ENCODE measurements around the gene ACE. TPM values are rescaled to one million over a fixed set of nuclear protein-coding genes. Genes with fewer than 3 reads are reported as not detected.

Gene ACE
- total RNA-seq, 1 experiment from 2014 or later, result 4.5 TPM

- TF ChIP-seq CTCF (IDR thresholded peaks at IDR 0.05), result no peak
- no peak for TF ChIP-seq TCF7L2 (IDR thresholded peaks at IDR 0.05; ENCODE audit: low read depth, low read length)
- no peak for TF ChIP-seq SIN3A (IDR thresholded peaks at IDR 0.05; ENCODE audit: borderline replicate concordance, insufficient read depth, low read depth, low read length)
- TF ChIP-seq REST (IDR thresholded peaks at IDR 0.05; ENCODE audit: insufficient read depth in 1 of 2, low read depth in 2 of 2, low read length in 1 of 2), result no peak
- no peak for TF ChIP-seq POLR2AphosphoS5 (IDR thresholded peaks at IDR 0.05; ENCODE audit: low read depth, low read length)
- Histone ChIP-seq H3K4me1 (ENCODE audit: control insufficient read depth, insufficient read depth, low read length) (no peaks in the 10 kb centered on the region), H3K4me3 (ENCODE audit: low read depth in 2 of 2, low read length in 2 of 2) (no peak overlapping the region), H3K9me3 (ENCODE audit: control insufficient read depth, insufficient read depth, low read depth, low read length) (no peaks in the 10 kb centered on the region), H3K27ac (ENCODE audit: low read length) (no peak overlapping the region), H3K27me3 (ENCODE audit: control insufficient read depth, insufficient read depth, low read length) (no peaks in the 10 kb centered on the region), H3K36me3 (ENCODE audit: control insufficient read depth, insufficient read depth, low read length) (no peaks in the 10 kb centered on the region)
- ChIA-PET CTCF (no interaction called here), POLR2A (no interaction called here)
- BruUV-seq (replicated peaks), result no TSS peak
- ATAC-seq (no peak), DNase-seq (ENCODE audit: low read depth, low spot score) (no peak)
- in situ Hi-C loops (cut with HindIII; ENCODE audit: low pct_unique_long_range_greater_than_20kb, low sequenced_read_pairs), result no loop called here
- intact Hi-C loops (cut with micrococcal nuclease; ENCODE audit: unreplicated experiment), result no loop called here
Measured at GRCh38 chr17:63483655-63484575, 7.1 kb downstream of the ACE start.

GRCh38 chr17:63486317-63487013, 9.6 kb downstream of the ACE start:
- POLR2A ChIA-PET, result interaction anchor here (0.6 kb wide), 1 partner anchor 13 kb away, joined by 6 read pairs; no protein-coding TSS in a partner anchor
- intact Hi-C loops (cut with micrococcal nuclease; ENCODE audit: unreplicated experiment), result no loop called here

More at GRCh38 chr17:63486317-63487013, 9.6 kb downstream of the ACE start:
- DNase-seq (ENCODE audit: low read depth, low spot score) (no peak), ATAC-seq (no peak)
- in situ Hi-C loops (cut with HindIII; ENCODE audit: low pct_unique_long_range_greater_than_20kb, low sequenced_read_pairs), result no loop called here
- Histone ChIP-seq H3K36me3 (ENCODE audit: control insufficient read depth, insufficient read depth, low read length) (no peaks in the 10 kb centered on the region), H3K27ac (ENCODE audit: low read length) (no peak overlapping the region), H3K27me3 (ENCODE audit: control insufficient read depth, insufficient read depth, low read length) (no peaks in the 10 kb centered on the region), H3K9me3 (ENCODE audit: control insufficient read depth, insufficient read depth, low read depth, low read length) (no peaks in the 10 kb centered on the region), H3K4me1 (ENCODE audit: control insufficient read depth, insufficient read depth, low read length) (no peaks in the 10 kb centered on the region), H3K4me3 (ENCODE audit: low read depth in 2 of 2, low read length in 2 of 2) (no peak overlapping the region)
- TF ChIP-seq SIN3A (IDR thresholded peaks at IDR 0.05; ENCODE audit: borderline replicate concordance, insufficient read depth, low read depth, low read length), result no peak
- TF ChIP-seq POLR2AphosphoS5 (IDR thresholded peaks at IDR 0.05; ENCODE audit: low read depth, low read length), result no peak
- no peak for TF ChIP-seq TCF7L2 (IDR thresholded peaks at IDR 0.05; ENCODE audit: low read depth, low read length)
- no peak for TF ChIP-seq CTCF (IDR thresholded peaks at IDR 0.05)
- no peak for TF ChIP-seq REST (IDR thresholded peaks at IDR 0.05; ENCODE audit: insufficient read depth in 1 of 2, low read depth in 2 of 2, low read length in 1 of 2)
- CTCF ChIA-PET, result interaction anchor here (0.7 kb wide), 1 partner anchor 52 kb away, joined by 3 read pairs; no protein-coding TSS in a partner anchor
- BruUV-seq (replicated peaks), result no TSS peak
